ENCODE results near the gene TBRG1. TPM values are rescaled to one million over a fixed set of nuclear protein-coding genes. Genes with fewer than 3 reads are reported as not detected.

TBRG1 gene
- total and polyA plus RNA-seq, 2 experiments from 2014 or later: 24.8 to 56.6 TPM

DNA sequence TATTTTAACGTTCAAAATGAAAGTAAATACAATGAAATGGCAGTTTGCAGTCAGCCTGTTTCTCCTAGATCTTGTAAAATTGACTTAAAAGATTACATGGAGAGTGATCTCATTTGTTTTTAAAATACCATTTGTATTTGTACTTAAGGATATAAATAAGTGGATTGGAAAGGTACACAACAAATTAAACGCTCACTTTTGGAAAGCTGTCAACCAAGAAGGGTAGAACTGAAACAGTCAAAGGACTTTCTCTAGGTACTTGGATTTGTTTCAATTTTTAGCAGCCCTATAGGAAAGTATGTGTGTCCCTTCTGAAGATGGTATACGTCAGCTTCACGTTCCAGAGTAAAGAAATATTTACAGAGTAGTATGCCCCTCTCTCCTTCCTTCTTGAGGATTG is 7.3 kb downstream of the TBRG1 start:
- H4K20me1 ChIP-seq (replicated peaks; ENCODE audit: insufficient read depth): peaks cover 12% of the 10 kb centered on the region; the same call in 1 of the 2 replicates
- H3K27ac Mint-ChIP-seq: no peak overlapping the region
- H3K9me3 Mint-ChIP-seq: no peaks in the 10 kb centered on the region
- H3K27ac ChIP-seq (ENCODE audit: low read depth): no peak overlapping the region
- no peak overlapping the region for H2AFZ ChIP-seq
- H3K9me2 ChIP-seq (ENCODE audit: insufficient read depth): no peaks in the 10 kb centered on the region
- no peaks in the 10 kb centered on the region for H3K4me1 ChIP-seq (ENCODE audit: insufficient read depth)
- no peaks in the 10 kb centered on the region for H3F3A ChIP-seq (replicated peaks; ENCODE audit: low read depth)
- DNase-seq (ENCODE audit: low spot score) (no peak), ATAC-seq (no peak)
- TF ChIP-seq CREB1 (CRISPR knock-in tag; IDR thresholded peaks at IDR 0.05; ENCODE audit: low read depth) (no peak), ZNF114 (CRISPR knock-in tag; IDR thresholded peaks at IDR 0.05) (no peak), POLR2AphosphoS5 (IDR thresholded peaks at IDR 0.05; ENCODE audit: low read depth) (no peak), NANOG (IDR thresholded peaks at IDR 0.05; ENCODE audit: borderline replicate concordance) (no peak), JUNB (IDR thresholded peaks at IDR 0.05; ENCODE audit: unreplicated experiment) (no peak), ZNF331 (CRISPR knock-in tag; IDR thresholded peaks at IDR 0.05; ENCODE audit: low read depth) (no peak), EZH2phosphoT487 (IDR thresholded peaks at IDR 0.05; ENCODE audit: unreplicated experiment) (no peak), EZH2 (IDR thresholded peaks at IDR 0.05; ENCODE audit: low read depth, unreplicated experiment) (no peak), STAT1 (IDR thresholded peaks at IDR 0.05; ENCODE audit: unreplicated experiment) (no peak)
- TF ChIP-seq, protein P1, sequence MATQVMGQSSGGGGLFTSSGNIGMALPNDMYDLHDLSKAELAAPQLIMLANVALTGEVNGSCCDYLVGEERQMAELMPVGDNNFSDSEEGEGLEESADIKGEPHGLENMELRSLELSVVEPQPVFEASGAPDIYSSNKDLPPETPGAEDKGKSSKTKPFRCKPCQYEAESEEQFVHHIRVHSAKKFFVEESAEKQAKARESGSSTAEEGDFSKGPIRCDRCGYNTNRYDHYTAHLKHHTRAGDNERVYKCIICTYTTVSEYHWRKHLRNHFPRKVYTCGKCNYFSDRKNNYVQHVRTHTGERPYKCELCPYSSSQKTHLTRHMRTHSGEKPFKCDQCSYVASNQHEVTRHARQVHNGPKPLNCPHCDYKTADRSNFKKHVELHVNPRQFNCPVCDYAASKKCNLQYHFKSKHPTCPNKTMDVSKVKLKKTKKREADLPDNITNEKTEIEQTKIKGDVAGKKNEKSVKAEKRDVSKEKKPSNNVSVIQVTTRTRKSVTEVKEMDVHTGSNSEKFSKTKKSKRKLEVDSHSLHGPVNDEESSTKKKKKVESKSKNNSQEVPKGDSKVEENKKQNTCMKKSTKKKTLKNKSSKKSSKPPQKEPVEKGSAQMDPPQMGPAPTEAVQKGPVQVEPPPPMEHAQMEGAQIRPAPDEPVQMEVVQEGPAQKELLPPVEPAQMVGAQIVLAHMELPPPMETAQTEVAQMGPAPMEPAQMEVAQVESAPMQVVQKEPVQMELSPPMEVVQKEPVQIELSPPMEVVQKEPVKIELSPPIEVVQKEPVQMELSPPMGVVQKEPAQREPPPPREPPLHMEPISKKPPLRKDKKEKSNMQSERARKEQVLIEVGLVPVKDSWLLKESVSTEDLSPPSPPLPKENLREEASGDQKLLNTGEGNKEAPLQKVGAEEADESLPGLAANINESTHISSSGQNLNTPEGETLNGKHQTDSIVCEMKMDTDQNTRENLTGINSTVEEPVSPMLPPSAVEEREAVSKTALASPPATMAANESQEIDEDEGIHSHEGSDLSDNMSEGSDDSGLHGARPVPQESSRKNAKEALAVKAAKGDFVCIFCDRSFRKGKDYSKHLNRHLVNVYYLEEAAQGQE (IDR thresholded peaks at IDR 0.05; ENCODE audit: unreplicated experiment): no peak
- TF ChIP-seq, protein P2, sequence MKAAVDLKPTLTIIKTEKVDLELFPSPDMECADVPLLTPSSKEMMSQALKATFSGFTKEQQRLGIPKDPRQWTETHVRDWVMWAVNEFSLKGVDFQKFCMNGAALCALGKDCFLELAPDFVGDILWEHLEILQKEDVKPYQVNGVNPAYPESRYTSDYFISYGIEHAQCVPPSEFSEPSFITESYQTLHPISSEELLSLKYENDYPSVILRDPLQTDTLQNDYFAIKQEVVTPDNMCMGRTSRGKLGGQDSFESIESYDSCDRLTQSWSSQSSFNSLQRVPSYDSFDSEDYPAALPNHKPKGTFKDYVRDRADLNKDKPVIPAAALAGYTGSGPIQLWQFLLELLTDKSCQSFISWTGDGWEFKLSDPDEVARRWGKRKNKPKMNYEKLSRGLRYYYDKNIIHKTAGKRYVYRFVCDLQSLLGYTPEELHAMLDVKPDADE (IDR thresholded peaks at IDR 0.05): no peak
- TF ChIP-seq, protein P3, sequence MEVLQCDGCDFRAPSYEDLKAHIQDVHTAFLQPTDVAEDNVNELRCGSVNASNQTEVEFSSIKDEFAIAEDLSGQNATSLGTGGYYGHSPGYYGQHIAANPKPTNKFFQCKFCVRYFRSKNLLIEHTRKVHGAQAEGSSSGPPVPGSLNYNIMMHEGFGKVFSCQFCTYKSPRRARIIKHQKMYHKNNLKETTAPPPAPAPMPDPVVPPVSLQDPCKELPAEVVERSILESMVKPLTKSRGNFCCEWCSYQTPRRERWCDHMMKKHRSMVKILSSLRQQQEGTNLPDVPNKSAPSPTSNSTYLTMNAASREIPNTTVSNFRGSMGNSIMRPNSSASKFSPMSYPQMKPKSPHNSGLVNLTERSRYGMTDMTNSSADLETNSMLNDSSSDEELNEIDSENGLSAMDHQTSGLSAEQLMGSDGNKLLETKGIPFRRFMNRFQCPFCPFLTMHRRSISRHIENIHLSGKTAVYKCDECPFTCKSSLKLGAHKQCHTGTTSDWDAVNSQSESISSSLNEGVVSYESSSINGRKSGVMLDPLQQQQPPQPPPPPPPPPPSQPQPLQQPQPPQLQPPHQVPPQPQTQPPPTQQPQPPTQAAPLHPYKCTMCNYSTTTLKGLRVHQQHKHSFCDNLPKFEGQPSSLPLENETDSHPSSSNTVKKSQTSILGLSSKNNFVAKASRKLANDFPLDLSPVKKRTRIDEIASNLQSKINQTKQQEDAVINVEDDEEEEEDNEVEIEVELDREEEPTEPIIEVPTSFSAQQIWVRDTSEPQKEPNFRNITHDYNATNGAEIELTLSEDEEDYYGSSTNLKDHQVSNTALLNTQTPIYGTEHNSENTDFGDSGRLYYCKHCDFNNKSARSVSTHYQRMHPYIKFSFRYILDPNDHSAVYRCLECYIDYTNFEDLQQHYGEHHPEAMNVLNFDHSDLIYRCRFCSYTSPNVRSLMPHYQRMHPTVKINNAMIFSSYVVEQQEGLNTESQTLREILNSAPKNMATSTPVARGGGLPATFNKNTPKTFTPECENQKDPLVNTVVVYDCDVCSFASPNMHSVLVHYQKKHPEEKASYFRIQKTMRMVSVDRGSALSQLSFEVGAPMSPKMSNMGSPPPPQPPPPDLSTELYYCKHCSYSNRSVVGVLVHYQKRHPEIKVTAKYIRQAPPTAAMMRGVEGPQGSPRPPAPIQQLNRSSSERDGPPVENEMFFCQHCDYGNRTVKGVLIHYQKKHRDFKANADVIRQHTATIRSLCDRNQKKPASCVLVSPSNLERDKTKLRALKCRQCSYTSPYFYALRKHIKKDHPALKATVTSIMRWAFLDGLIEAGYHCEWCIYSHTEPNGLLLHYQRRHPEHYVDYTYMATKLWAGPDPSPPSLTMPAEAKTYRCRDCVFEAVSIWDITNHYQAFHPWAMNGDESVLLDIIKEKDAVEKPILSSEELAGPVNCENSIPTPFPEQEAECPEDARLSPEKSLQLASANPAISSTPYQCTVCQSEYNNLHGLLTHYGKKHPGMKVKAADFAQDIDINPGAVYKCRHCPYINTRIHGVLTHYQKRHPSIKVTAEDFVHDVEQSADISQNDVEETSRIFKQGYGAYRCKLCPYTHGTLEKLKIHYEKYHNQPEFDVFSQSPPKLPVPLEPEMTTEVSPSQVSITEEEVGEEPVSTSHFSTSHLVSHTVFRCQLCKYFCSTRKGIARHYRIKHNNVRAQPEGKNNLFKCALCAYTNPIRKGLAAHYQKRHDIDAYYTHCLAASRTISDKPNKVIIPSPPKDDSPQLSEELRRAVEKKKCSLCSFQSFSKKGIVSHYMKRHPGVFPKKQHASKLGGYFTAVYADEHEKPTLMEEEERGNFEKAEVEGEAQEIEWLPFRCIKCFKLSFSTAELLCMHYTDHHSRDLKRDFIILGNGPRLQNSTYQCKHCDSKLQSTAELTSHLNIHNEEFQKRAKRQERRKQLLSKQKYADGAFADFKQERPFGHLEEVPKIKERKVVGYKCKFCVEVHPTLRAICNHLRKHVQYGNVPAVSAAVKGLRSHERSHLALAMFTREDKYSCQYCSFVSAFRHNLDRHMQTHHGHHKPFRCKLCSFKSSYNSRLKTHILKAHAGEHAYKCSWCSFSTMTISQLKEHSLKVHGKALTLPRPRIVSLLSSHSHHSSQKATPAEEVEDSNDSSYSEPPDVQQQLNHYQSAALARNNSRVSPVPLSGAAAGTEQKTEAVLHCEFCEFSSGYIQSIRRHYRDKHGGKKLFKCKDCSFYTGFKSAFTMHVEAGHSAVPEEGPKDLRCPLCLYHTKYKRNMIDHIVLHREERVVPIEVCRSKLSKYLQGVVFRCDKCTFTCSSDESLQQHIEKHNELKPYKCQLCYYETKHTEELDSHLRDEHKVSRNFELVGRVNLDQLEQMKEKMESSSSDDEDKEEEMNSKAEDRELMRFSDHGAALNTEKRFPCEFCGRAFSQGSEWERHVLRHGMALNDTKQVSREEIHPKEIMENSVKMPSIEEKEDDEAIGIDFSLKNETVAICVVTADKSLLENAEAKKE (CRISPR knock-in tag; IDR thresholded peaks at IDR 0.05): no peak
- TF ChIP-seq, protein P4, sequence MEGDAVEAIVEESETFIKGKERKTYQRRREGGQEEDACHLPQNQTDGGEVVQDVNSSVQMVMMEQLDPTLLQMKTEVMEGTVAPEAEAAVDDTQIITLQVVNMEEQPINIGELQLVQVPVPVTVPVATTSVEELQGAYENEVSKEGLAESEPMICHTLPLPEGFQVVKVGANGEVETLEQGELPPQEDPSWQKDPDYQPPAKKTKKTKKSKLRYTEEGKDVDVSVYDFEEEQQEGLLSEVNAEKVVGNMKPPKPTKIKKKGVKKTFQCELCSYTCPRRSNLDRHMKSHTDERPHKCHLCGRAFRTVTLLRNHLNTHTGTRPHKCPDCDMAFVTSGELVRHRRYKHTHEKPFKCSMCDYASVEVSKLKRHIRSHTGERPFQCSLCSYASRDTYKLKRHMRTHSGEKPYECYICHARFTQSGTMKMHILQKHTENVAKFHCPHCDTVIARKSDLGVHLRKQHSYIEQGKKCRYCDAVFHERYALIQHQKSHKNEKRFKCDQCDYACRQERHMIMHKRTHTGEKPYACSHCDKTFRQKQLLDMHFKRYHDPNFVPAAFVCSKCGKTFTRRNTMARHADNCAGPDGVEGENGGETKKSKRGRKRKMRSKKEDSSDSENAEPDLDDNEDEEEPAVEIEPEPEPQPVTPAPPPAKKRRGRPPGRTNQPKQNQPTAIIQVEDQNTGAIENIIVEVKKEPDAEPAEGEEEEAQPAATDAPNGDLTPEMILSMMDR (conservative IDR thresholded peaks at IDR 0.05; ENCODE audit: low read depth in 2 of 2): no peak
- H3K36me3 ChIP-seq (ENCODE audit: insufficient read depth): peaks cover 58% of the 10 kb centered on the region
- no peak overlapping the region for H3K4me3 ChIP-seq
- peaks cover 2% of the 10 kb centered on the region for H3K27me3 Mint-ChIP-seq (ENCODE audit: insufficient read depth, low read depth, poor library complexity)
- peaks cover 6% of the 10 kb centered on the region; the same call in 1 of the 2 replicates for H3K79me2 ChIP-seq (replicated peaks; ENCODE audit: insufficient read depth)
- no peak overlapping the region for H3K4me3 Mint-ChIP-seq
- peaks cover 74% of the 10 kb centered on the region for H3K36me3 Mint-ChIP-seq (ENCODE audit: low read depth)
- H3K4me2 ChIP-seq: no peak overlapping the region
- H3K27me3 ChIP-seq (ENCODE audit: insufficient read depth): no peaks in the 10 kb centered on the region
- H3K4me1 Mint-ChIP-seq: peaks cover 2% of the 10 kb centered on the region; the same call in 2 of the 3 replicates

Data from GM23338 (cell line).